GM10847 (cell line): ENCODE results near the gene URB2.

ENCODE experiments used
- POLR2A ChIP-seq: IDR thresholded peaks from 2 replicates; pipeline ENCODE4 v1.6.1; 2011; ENCODE audit not compliant: insufficient read length; ENCODE audit errors: extremely low read depth

The URB2 gene

GRCh38 chr1:229691362-229691761 is 65.3 kb downstream of the URB2 start:
- TF ChIP-seq POLR2A, result no peak

- no peak for TF ChIP-seq POLR2A
Measured at GRCh38 chr1:229693129-229693900, 67.3 kb downstream of the URB2 start.

GRCh38 chr1:229694053-229694693 is 68.1 kb downstream of the URB2 start:
- TF ChIP-seq POLR2A, result no peak

GRCh38 chr1:229696385-229696784 is 70.3 kb downstream of the URB2 start:
- no peak for TF ChIP-seq POLR2A

GRCh38 chr1:229699613-229700267 is 73.7 kb downstream of the URB2 start:
- TF ChIP-seq POLR2A, result no peak

- TF ChIP-seq POLR2A, result no peak
Measured at GRCh38 chr1:229704157-229704556, 78.1 kb downstream of the URB2 start.

GRCh38 chr1:229709500-229710013 is 83.5 kb downstream of the URB2 start:
- no peak for TF ChIP-seq POLR2A
